Fibroblast of skin of right biceps (primary cell): Measurements from ENCODE around the gene THSD7A.
"Not testable (repeated sequence)": the region's sequence is repeated elsewhere in the genome, so short reads cannot be mapped to it uniquely, and the experiment has no call there.

Experiments used
- DNase-seq: peaks from one replicate; pipeline ENCODE4 v3.0.0-alpha.2; 2013

THSD7A gene

GRCh38 chr7:11570922-11571550 lies 261.0 kb downstream of the THSD7A start:
- no peak for DNase-seq

DNA sequence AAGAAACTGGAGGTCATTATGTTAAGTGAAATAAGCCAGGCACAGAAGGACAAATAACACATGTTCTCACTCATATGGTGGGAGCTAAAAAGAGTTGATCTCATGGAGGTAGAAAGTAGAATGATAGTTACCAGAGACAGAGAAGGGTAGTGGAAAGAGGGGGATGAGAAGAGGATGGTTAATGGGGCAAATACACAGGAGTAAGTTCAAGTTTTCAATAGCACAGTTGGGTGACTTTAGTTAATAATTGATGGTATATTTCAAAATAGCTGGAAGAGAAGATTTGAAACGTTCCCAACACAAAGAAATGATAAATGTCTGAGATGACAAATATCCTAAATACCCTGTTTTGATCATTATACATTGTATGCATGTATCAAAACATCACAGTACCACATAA lies 261.8 kb downstream of the THSD7A start:
- no peak for DNase-seq

DNA sequence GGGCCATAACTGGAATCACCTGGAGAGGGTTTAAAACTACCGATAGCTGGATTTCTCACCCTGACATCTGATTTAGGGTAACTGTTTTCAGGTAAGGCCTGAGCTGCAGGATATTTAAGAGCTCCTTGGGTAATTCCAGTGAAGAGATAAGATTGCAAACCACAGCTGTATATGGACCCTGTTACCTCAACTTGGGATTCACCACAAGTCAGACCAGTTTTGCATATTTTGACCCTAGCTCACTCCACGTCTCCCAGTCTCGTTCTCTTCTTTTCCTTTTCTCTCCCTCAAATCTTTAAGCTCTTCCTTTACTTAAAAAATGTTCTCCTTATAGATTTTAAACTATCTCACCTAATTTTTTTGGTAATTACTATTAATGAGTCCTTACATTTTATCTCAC lies 264.4 kb downstream of the THSD7A start:
- no peak for DNase-seq

- DNase-seq, result peak; percentile 45
Measured at GRCh38 chr7:11557627-11558026, 274.4 kb downstream of the THSD7A start.

- no peak for DNase-seq
Measured at GRCh38 chr7:11552676-11553296, 279.2 kb downstream of the THSD7A start.

GRCh38 chr7:11551470-11551869 lies 280.5 kb downstream of the THSD7A start:
- DNase-seq, result no peak

- DNase-seq, result peak; percentile 15
Measured at GRCh38 chr7:11548532-11548931, 283.5 kb downstream of the THSD7A start.

DNA sequence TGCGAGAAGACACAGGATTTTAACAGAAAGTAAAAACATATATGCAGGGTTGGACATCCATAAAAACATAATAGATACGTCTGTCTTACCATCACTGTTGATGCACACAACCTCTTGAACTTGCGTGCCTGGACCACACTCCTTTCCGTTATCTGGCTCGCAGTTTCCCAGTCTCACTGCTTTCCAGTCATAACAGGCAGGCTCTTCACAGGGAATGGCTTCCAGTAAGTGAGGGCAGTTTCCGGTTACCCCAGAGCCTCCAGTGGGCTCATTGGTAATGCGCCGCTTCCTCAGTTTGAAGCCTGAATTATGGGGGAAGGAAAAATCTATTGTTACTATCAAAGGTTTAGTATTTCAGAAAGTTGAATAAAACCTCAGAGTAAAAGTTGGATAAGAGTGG lies 290.7 kb downstream of the THSD7A start:
- DNase-seq, result no peak

DNA sequence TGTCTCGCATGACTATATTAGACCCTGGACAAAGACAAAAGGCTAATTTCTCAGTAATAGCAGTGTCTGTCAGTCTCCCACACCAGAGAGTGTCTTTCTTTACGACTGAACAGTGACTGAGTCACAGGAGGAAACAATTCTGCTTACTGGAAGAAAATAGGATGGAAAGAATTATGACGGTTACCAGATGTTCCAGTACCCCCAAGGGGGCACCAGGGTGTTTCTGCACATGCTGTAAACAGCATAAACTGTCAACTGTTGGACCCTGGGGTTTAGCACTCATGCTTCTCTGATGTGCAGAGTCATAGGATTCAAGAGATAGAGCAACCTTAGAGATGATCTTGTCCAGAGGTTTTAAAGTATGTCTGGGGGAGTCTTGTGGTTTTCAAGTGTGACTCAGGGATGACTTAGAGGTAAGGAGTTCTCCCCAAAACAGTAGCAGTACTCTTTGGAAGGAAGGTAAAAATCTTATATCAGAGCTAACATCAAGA lies 291.7 kb downstream of the THSD7A start:
- peak; percentile 81 for DNase-seq

DNA sequence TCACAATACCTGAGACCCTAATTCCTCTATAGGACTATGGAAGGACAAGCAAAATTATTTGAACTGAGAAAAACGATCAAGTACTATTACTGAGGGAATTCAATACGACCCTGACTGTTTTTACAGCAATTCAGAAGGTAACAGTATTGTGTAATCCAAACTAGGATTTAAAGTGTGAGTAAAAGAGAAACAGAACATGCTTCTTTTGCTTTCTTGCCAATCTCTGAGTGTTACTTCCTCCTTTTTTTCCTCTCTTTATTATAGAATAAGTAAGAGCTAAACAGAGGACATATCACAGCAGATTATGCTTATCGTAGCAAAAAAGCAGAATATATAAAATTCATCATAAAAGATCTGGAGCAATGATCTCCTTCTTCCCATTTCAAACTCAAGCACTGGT lies 292.1 kb downstream of the THSD7A start:
- DNase-seq, result peak; percentile 9

DNA sequence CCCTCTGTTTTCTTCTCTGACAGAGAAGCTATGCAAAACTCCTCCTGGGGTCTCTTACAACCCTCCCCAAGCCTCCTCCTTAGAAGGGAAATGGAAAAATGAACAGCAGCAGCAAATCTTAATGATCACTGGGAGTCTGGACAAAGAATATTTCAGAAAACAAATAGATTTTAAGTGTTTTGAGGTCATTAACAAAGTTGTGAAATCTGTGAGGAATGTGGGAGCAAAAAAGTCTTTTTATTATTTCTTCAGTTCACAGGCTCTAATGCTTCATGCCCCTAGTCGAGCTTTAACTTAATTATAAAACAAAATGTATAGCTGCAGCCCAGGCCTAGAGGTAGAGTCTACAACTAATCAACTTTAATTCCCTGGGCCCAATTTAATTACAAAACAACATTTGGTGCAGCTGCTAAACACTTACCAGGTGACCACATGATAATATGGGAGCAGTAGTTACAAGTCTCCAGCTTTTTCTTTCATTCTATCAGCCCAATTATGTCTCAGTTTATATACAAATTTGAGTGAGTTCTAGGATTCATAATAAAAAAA lies 293.2 kb downstream of the THSD7A start:
- DNase-seq, result no peak

- no peak for DNase-seq
Measured at GRCh38 chr7:11533229-11533820, 298.7 kb downstream of the THSD7A start.

DNA sequence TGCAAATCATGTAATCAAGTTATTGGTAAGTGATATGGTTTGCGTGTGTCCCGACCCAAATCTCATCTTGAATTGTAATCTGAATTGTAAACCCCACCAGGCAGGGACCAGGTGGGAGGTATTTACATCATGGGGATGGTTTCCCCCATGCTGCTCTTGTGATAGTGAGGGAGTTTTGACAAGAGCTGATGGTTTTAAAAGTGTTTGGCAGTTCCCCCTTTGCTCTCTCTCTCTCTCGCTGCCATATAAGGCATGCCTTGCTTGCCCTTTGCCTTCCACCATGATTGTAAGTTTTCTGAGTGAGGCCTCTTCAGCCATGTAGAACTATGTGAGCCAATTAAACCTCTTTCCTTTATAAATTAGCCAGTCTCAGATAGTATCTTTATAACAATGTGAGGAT lies 302.6 kb downstream of the THSD7A start:
- DNase-seq, result no peak

DNA sequence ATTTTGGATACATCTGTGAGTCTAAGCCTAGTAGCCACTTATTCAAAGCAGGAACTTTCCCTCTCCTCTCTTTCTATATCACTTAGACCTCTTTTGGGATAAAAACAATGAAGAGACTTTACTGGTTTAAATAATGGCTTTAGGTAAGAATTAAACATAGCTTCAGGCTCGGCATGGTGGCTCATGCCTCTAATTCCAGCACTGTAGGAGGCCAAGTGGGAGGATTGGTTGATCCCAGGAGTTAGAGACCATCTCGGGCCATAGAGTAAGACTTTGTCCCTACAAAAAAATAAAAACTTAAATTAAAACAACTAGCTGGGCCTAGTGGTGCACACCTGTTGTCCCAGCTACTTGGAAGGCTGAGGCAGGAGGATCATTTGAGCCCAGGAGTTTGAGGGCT lies 304.3 kb downstream of the THSD7A start:
- DNase-seq, result no peak

DNA sequence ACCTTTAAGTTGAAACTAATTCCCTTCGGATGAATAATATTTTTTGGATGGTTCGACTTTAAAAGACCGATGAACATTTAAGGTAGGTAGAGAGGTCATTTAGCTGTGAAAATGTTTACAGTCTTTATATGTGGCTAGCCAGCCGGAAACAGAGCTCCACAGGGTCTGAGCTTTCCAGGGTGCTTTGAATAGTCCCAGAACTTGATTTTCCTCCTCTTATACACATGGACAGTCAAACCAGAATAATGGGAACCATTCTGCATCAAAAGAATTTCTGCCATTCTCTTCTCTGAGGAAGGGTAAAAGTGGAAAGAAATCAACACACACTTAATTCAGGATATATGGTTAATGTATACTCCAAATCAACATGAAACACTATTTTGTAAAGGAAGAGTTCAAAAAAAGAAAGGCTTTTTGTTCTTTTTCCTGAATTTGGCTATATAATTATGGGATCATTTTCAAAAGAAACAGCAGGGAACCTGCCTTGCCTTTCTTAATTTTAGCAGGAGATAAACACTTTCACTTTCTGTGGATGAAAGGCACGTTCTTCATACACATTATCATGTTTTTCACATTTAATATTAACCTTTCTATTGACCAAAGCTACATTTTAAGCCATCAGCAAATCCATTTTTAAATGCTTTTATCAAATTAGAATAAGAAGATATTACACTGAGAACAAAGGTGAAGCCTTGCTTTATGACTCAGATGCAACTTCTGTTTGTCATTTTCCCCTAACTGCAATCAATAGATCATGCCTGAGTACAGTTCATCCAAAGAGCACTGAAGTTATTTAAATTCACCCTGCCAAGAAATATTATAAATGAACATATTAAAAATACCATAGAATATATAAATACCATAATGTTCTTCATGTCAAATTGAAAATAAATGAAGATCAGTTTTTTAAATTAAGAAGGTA lies 307.3 kb downstream of the THSD7A start:
- no peak for DNase-seq

DNA sequence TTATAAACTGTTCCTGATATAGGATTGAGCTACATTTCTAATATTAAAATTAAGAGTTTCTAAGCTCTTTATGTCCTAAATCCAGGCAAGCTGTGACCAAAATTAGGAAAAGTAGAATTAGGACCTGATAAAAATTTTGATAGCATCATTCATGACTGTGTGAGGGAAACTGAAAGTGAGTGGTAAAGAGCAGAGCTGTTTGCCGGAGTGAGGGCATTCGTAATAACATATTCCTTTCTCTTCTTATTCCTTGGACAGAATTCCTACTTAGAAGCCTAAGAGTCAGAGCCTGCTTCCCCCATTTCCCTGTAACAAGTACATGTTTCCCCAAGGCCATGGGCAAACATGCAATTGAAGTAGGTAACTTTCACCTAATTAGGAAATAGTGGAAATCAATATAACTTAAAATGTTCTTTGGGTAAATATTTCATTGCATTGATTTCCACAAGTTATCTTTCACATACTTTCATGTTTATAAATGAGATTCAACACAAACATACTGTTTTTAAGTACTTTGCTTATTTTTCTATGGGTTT lies 310.0 kb downstream of the THSD7A start:
- DNase-seq, result not testable (repeated sequence)

- no peak for DNase-seq
Measured at GRCh38 chr7:11517853-11518252, 314.1 kb downstream of the THSD7A start.

DNA sequence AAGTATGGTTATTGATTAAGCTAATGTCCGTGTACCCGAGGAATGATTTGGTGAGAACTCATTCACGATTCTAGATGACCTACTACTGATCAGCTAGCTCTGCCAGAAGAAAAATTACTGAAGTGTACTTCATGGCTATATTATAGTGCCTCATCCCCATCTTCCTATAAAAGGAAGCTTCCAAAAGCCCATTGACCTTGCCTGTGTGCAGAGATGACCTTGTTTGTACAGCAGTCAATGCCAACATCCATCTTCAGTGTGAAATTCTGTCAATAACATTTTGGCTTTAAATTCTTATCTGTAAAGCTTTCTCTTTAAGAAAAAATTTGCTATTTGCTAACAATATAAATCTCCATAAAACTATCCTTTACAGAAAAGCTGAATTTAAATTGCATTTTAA lies 315.7 kb downstream of the THSD7A start:
- DNase-seq, result no peak

DNA sequence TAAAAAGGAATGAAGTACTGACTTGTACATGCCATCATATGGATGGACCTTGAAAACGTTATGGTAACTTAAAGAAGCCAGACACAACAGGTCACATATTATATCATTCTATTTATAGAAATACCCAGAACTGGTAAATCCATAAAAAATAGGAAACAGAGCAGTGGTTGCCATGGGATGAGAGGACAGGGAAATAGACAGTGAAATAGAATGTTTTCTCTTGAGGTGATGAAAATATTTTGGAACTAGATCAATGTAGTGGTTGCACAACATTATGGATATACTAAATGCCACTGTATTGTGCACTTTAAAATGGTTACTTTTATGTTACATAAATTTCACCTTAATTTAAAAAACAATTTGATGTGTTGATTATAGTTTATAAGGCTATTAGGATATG lies 318.5 kb downstream of the THSD7A start:
- DNase-seq, result no peak

DNA sequence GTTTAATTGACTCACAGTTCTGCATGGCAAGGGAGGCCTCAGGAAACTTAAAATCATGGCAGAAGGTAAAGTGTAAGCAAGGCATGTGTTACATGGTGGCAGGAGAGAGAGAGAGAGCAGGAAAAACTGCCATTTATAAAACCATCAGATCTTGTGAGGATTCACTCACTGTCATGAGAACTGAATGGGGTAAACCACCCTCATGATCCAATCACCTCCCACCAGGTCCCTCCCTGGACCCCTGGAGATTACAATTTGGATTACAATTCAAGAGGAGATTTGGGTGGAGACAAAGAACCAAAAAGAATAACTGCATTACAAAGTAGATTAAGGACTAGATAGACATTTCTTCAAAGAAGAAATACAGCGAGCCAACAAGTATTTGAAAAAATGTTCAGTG lies 324.1 kb downstream of the THSD7A start:
- no peak for DNase-seq

- no peak for DNase-seq
Measured at GRCh38 chr7:11506417-11506816, 325.6 kb downstream of the THSD7A start.

DNA sequence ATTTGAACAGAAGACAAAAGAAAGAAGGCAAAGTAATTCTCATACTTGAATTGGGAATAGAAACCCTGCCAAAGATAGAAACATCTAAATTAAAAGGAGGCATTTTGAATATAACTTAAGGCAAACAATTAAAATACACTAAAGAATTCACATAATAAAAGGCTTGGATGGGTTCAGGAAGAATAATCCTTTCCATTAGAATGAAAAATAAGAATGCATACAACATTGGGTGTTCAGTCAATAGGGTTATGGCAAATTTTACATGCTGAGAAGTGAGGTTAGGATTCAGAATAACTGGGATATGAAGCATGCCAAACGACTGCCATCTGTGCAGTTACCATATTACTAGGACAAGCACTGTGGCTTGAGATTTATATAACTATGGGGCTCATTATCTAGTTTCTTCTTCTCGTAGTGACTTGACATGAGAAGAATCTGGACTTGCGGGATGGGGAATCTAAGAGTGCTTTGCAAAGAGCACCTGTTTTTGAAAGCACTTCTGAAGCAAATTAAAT lies 326.5 kb downstream of the THSD7A start:
- DNase-seq, result no peak

- DNase-seq, result peak; percentile 30
Measured at GRCh38 chr7:11492307-11492706, 339.7 kb downstream of the THSD7A start.
